Endothelial cell of umbilical vein (primary cell): Measurements from ENCODE around the gene CYTH1. TPM values are rescaled to one million over a fixed set of nuclear protein-coding genes. Genes with fewer than 3 reads are reported as not detected.

Experiments
- BruUV-seq: library from RNA; stranded (reverse); fragments of 400-500 nt; replicated peaks from 2 replicates; lab custom pipeline; 2021; lab: Mats Ljungman, UMichigan
- CTCF ChIA-PET: fragments of 300-600, 350-600 bp; sonication (Branson Sonifier 250); formaldehyde crosslinking; loops from one replicate; lab custom pipeline; 2021; ENCODE audit warnings: antibody characterized with exemption, inconsistent platforms; lab: Charles Lee
- POLR2A ChIA-PET: fragments of 300-600, 350-600 bp; sonication (Branson Sonifier 250); formaldehyde crosslinking; loops from one replicate; lab custom pipeline; 2021; ENCODE audit warnings: antibody characterized with exemption, inconsistent platforms; lab: Charles Lee
- DNase-seq: peaks from one replicate; pipeline ENCODE4 v3.0.0-alpha.2; 2011; ENCODE audit warnings: low read depth, low spot score
- FAIRE-seq: peaks from 2 replicates; lab custom pipeline; 2011; peaks lifted over from hg19 to GRCh38; lab: Jason Lieb, UNC
- H2AFZ ChIP-seq: 2 replicates; pipeline ENCODE4 v1.6.0; 2012; ENCODE audit warnings: low read depth, low read length, control low read depth, inconsistent platforms
- H3K27ac ChIP-seq: 2 replicates; pipeline ENCODE4 v1.5.1; 2011; ENCODE audit warnings: low read depth, mild to moderate bottlenecking, control low read depth, low read length, moderate library complexity; ENCODE audit not compliant: insufficient read depth
- H3K27me3 ChIP-seq, 2 experiments: 2 replicates each; pipeline versions ENCODE4 v1.6.0 to v1.6.1; 2011; ENCODE audit warnings: low read length in 2 of 2, mixed read lengths in 1 of 2; ENCODE audit not compliant: control insufficient read depth in 2 of 2, insufficient read depth in 2 of 2
- H3K36me3 ChIP-seq, 2 experiments: 2 replicates in 1 of 2; 3 replicates in 1 of 2; pipeline ENCODE4 v1.5.1; 2011; ENCODE audit warnings: low read length in 2 of 2, mild to moderate bottlenecking in 1 of 2, moderate library complexity in 1 of 2; ENCODE audit not compliant: control insufficient read depth in 2 of 2, insufficient read depth in 2 of 2; ENCODE audit errors: extremely low read depth in 1 of 2
- H3K4me1 ChIP-seq: 3 replicates; pipeline ENCODE4 v1.5.1; 2011; ENCODE audit warnings: mild to moderate bottlenecking, low read length; ENCODE audit not compliant: control insufficient read depth, insufficient read depth; ENCODE audit errors: extremely low read depth
- H3K4me2 ChIP-seq: 2 replicates; pipeline ENCODE4 v1.6.1; 2011; ENCODE audit warnings: low read length, control low read depth, mixed read lengths; ENCODE audit not compliant: insufficient read depth
- H3K4me3 ChIP-seq, 3 experiments: fragments of 200-600 bp in 1 of 3; sonication (generic), shearing (Covaris generic) in 1 of 3; replicated peaks in 1 of 3; 2 replicates each; pipeline ENCODE4 v1.5.1; 2011 to 2016; ENCODE audit warnings: control low read depth in 3 of 3, low read length in 3 of 3, mild to moderate bottlenecking in 2 of 3, inconsistent platforms in 1 of 3, low read depth in 1 of 3, moderate library complexity in 1 of 3; ENCODE audit not compliant: insufficient read depth in 1 of 3
- H3K79me2 ChIP-seq: 2 replicates; pipeline ENCODE4 v1.6.0; 2012; ENCODE audit warnings: low read length, inconsistent platforms; ENCODE audit not compliant: control insufficient read depth, insufficient read depth
- H3K9ac ChIP-seq: replicated peaks from 2 replicates; pipeline ENCODE3; 2011; ENCODE audit warnings: low read length, control low read depth; ENCODE audit not compliant: insufficient read depth; ENCODE audit errors: extremely low read depth
- H3K9me1 ChIP-seq: replicated peaks from 3 replicates; pipeline ENCODE4 v1.6.0; 2011; ENCODE audit warnings: mild to moderate bottlenecking, low read length; ENCODE audit not compliant: control insufficient read depth, insufficient read depth; ENCODE audit errors: extremely low read depth
- H3K9me3 ChIP-seq: replicated peaks from 2 replicates; pipeline ENCODE4 v1.5.1; 2012; ENCODE audit warnings: low read length, inconsistent platforms; ENCODE audit not compliant: control insufficient read depth, insufficient read depth
- H4K20me1 ChIP-seq: replicated peaks from 2 replicates; pipeline ENCODE3; 2011; ENCODE audit warnings: mild to moderate bottlenecking, low read length; ENCODE audit not compliant: control insufficient read depth, insufficient read depth; ENCODE audit errors: extremely low read depth
- EZH2 ChIP-seq: IDR thresholded peaks from 2 replicates; pipeline ENCODE4 v1.6.1; 2012; ENCODE audit warnings: borderline replicate concordance, low read depth, mild to moderate bottlenecking, moderate library complexity, low read length, inconsistent platforms; ENCODE audit not compliant: severe bottlenecking
- FOS ChIP-seq: IDR thresholded peaks from 2 replicates; pipeline ENCODE4 v1.6.1; 2011; ENCODE audit warnings: mild to moderate bottlenecking, low read length, moderate library complexity, borderline replicate concordance; ENCODE audit not compliant: insufficient read depth
- GATA2 ChIP-seq: IDR thresholded peaks from 2 replicates; pipeline ENCODE4 v1.7.0; 2011; ENCODE audit warnings: low read depth, mild to moderate bottlenecking, moderate library complexity, mixed read lengths, low read length; ENCODE audit not compliant: insufficient read length, insufficient read depth
- JUN ChIP-seq: IDR thresholded peaks from 2 replicates; pipeline ENCODE4 v1.6.1; 2011; ENCODE audit warnings: borderline replicate concordance, low read depth; ENCODE audit not compliant: insufficient read length, insufficient read depth
- MYC ChIP-seq: IDR thresholded peaks from one replicate; pipeline ENCODE4 v1.6.1; 2011; ENCODE audit warnings: mild to moderate bottlenecking, low read depth, low read length
- POLR2A ChIP-seq: IDR thresholded peaks from 2 replicates; pipeline ENCODE4 v1.6.1; 2012; ENCODE audit warnings: low read depth, mild to moderate bottlenecking, control low read depth, low read length
- POLR2AphosphoS5 ChIP-seq: IDR thresholded peaks from 2 replicates; pipeline ENCODE4 v1.6.1; 2012; ENCODE audit warnings: low read depth, mild to moderate bottlenecking, control low read depth, low read length, moderate library complexity; ENCODE audit not compliant: insufficient read depth
- dilution Hi-C: fragments of 300-500 bp; cut with MboI; formaldehyde crosslinking; loops from one replicate; pipeline ENCODE4 v1.15.0; 2019; ENCODE audit warnings: low sequenced_read_pairs; ENCODE audit not compliant: extremely low pct_ligation_motif_present
- intact Hi-C: fragments of 100-400 bp; cut with micrococcal nuclease; formaldehyde crosslinking; loops from one replicate; pipeline ENCODE4 v1.10.0; 2022
- polyA plus RNA-seq, 4 experiments: library from polyadenylated mRNA; depleted of rRNA in 3 of 4; stranded (reverse) in 3 of 4; unstranded in 1 of 4; fragments of >200 nt; gene quantifications; 2 replicates each; pipeline versions ENCODE4 v1.2.1 to v1.2.3, GENCODE V29; 2011 to 2012; ENCODE audit warnings: missing spikeins in 1 of 4
- total RNA-seq: library from RNA; stranded (reverse); gene quantifications from 2 replicates; pipeline ENCODE4 v1.2.3, GENCODE V29; 2021
- TF ChIP-seq, protein P1 (sequence below): IDR thresholded peaks from 2 replicates; pipeline ENCODE4 v1.6.1; 2011; ENCODE audit not compliant: insufficient read depth, insufficient read length
- TF ChIP-seq, protein P2 (sequence below), 2 donors: IDR thresholded peaks; 1 replicate in 1 of 2; 2 replicates in 1 of 2; pipeline ENCODE4 v1.5.1; 2011; ENCODE audit warnings: low read length in 2 of 2, mild to moderate bottlenecking in 2 of 2, moderate library complexity in 2 of 2, control low read depth in 1 of 2, inconsistent platforms in 1 of 2, low read depth in 1 of 2; ENCODE audit not compliant: insufficient read depth in 1 of 2; ENCODE audit errors: extremely low read depth in 1 of 2

CYTH1 gene
- total and polyA plus RNA-seq, 2 donors (not counting 3 experiments of a cell fraction or from before 2014, with no cell fraction given), result 35.9 to 49.9 TPM

DNA sequence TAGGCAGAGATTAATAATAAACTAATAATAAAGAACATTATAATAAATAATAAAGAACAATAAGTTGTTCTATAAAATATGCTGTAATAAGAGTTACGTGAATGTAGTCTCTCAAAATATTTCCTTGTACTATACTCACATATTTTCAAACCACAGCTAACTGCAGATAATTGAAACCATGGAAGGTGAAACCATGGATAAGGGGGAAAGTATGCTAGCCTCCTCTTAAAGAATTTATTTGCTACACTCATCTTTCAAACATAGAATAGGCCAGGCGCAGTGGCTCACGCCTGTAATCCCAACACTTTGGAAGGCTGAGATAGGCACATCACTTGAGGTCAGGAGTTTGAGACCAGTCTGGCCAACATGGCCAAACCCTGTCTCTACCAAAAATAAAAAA is 18.5 kb downstream of the CYTH1 start:
- Histone ChIP-seq H3K9me3 (no peaks in the 10 kb centered on the region), H3K9me1 (no peaks in the 10 kb centered on the region), H2AFZ (no peak overlapping the region), H3K9ac (no peak overlapping the region), H3K4me1 (peaks cover 33% of the 10 kb centered on the region), H3K4me2 (no peak overlapping the region), H3K4me3 (no peak overlapping the region), H3K79me2 (peaks cover 12% of the 10 kb centered on the region), H3K27ac (no peak overlapping the region), H3K36me3 (no peaks in the 10 kb centered on the region), H3K27me3 (no peaks in the 10 kb centered on the region), H4K20me1 (no peaks in the 10 kb centered on the region)
- ChIA-PET POLR2A (no interaction called here), CTCF (interaction anchor here (1.0 kb wide), 1 partner anchor 9 kb away, joined by 4 read pairs; no protein-coding TSS in a partner anchor)
- FAIRE-seq (peak; percentile 24), DNase-seq (no peak)
- intact Hi-C loops, result no loop called here
- dilution Hi-C loops, result no loop called here
- BruUV-seq, result no TSS peak
- TF ChIP-seq EZH2 (no peak), MYC (no peak), FOS (no peak), JUN (no peak), GATA2 (no peak), POLR2A (no peak), POLR2AphosphoS5 (no peak)
- TF ChIP-seq, protein P1, sequence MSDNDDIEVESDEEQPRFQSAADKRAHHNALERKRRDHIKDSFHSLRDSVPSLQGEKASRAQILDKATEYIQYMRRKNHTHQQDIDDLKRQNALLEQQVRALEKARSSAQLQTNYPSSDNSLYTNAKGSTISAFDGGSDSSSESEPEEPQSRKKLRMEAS, result no peak
- TF ChIP-seq, protein P2, sequence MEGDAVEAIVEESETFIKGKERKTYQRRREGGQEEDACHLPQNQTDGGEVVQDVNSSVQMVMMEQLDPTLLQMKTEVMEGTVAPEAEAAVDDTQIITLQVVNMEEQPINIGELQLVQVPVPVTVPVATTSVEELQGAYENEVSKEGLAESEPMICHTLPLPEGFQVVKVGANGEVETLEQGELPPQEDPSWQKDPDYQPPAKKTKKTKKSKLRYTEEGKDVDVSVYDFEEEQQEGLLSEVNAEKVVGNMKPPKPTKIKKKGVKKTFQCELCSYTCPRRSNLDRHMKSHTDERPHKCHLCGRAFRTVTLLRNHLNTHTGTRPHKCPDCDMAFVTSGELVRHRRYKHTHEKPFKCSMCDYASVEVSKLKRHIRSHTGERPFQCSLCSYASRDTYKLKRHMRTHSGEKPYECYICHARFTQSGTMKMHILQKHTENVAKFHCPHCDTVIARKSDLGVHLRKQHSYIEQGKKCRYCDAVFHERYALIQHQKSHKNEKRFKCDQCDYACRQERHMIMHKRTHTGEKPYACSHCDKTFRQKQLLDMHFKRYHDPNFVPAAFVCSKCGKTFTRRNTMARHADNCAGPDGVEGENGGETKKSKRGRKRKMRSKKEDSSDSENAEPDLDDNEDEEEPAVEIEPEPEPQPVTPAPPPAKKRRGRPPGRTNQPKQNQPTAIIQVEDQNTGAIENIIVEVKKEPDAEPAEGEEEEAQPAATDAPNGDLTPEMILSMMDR (IDR thresholded peaks at IDR 0.05; ENCODE audit: extremely low read depth in 1 of 2, insufficient read depth in 1 of 2, low read depth in 1 of 2, low read length in 2 of 2), result no peak
